Sigmoid colon (tissue), 7 donors: Measurements from ENCODE around the gene PARP3. TPM values are rescaled to one million over a fixed set of nuclear protein-coding genes. Genes with fewer than 3 reads are reported as not detected.

Source experiments
- DNase-seq: peaks from one replicate; pipeline ENCODE4 v3.0.0-alpha.2; 2019
- H3K27ac ChIP-seq, 4 donors: fragments of 200-600 bp; sonication (generic); one replicate each; pipeline ENCODE4 v1.5.1; 2016 to 2019; ENCODE audit warnings: mild to moderate bottlenecking in 1 of 4
- H3K27me3 ChIP-seq, 3 donors: fragments of 200-600 bp; sonication (generic); one replicate each; pipeline ENCODE4 v1.5.1; 2019; ENCODE audit warnings: mild to moderate bottlenecking in 1 of 3
- H3K36me3 ChIP-seq, 4 donors: fragments of 200-600 bp; sonication (generic); one replicate each; pipeline ENCODE4 v1.5.1; 2016 to 2019
- H3K4me1 ChIP-seq, 4 donors: fragments of 200-600 bp; sonication (generic); one replicate each; pipeline ENCODE4 v1.5.1; 2017 to 2019
- H3K4me3 ChIP-seq, 4 donors: fragments of 200-600 bp; sonication (generic); one replicate each; pipeline ENCODE4 v1.5.1; 2017 to 2019; ENCODE audit warnings: mild to moderate bottlenecking in 2 of 4, moderate library complexity in 1 of 4
- H3K9me3 ChIP-seq, 4 donors: fragments of 200-600 bp in 3 of 4; sonication (generic) in 3 of 4; one replicate each; pipeline versions ENCODE4 v1.5.1 to v1.6.1; 2013 to 2019
- EP300 ChIP-seq, 4 donors: sonication (generic); formaldehyde crosslinking; IDR thresholded peaks; one replicate each; pipeline ENCODE4 v1.6.1; 2017; ENCODE audit warnings: antibody characterized with exemption in 4 of 4
- POLR2A ChIP-seq, 2 donors: fragments of 450-650 bp; IDR thresholded peaks; one replicate each; pipeline ENCODE4 v1.6.1; 2016; ENCODE audit warnings: antibody characterized with exemption in 2 of 2, mild to moderate bottlenecking in 2 of 2, moderate library complexity in 2 of 2
- POLR2AphosphoS5 ChIP-seq, 4 donors: sonication (generic); formaldehyde crosslinking; IDR thresholded peaks; one replicate each; pipeline ENCODE4 v1.6.1; 2017; ENCODE audit warnings: antibody characterized with exemption in 4 of 4
- WGBS, 2 donors: extraction: QIAGEN DNeasy Blood & Tissue Kit; methylation state at CpG; one replicate each; pipeline ENCODE4 v1.1.7; 2013; 5-methylcytosine and 5-hydroxymethylcytosine counted together
- intact Hi-C: fragments of 100-400 bp; cut with DNase I; formaldehyde crosslinking; loops from one replicate; pipeline ENCODE4 v1.15.1; 2023
- polyA plus RNA-seq, 3 donors: library from polyadenylated mRNA; stranded (reverse); fragments of 200-250 nt; gene quantifications; one replicate each; pipeline ENCODE4 v1.2.3, GENCODE V29; 2013
- total RNA-seq, 4 donors: library from RNA; depleted of rRNA; stranded (reverse); fragments of >200 nt; gene quantifications; one replicate each; pipeline ENCODE4 v1.1.0, GENCODE V29; 2016
- TF ChIP-seq, protein P1 (sequence below), 4 experiments: fragments of 450-650 bp in 3 of 4; fragments of 200-600 bp in 1 of 4; IDR thresholded peaks; one replicate each; pipeline ENCODE4 v1.5.1; 2016 to 2019; ENCODE audit warnings: antibody characterized with exemption in 4 of 4, mild to moderate bottlenecking in 3 of 4, moderate library complexity in 2 of 4
- donor health status: healthy with polysubstance abuse.
- donor health status: Bipolar disorder and iron deficiency.
- donor health status: healthy.

PARP3 gene
- total and polyA plus RNA-seq, 7 donors = 9.0 to 35.8 (median 26.3) TPM

GRCh38 chr3:51963951-51964451 is 21.8 kb downstream of the PARP3 start:
- no peaks in the 10 kb centered on the region for H3K9me3 ChIP-seq
- 81 to 84% methylated on average over 12 of the region's 12 CpGs for WGBS, 2 donors
- H3K4me1 ChIP-seq = peaks cover 0 to 54% (median 42%) of the 10 kb centered on the region in 4 donors
- DNase-seq = no peak
- H3K4me3 ChIP-seq = no peak overlapping the region
- H3K27ac ChIP-seq = peak overlapping the region in 3 of 4 donors; percentile 12 to 37 (median 31)
- H3K27me3 ChIP-seq = no peaks in the 10 kb centered on the region
- peaks cover 0 to 19% (median 7%) of the 10 kb centered on the region in 4 donors for H3K36me3 ChIP-seq
- intact Hi-C loops = loop anchor here (10.0 kb wide), 1 partner anchor 569 kb away; the partner anchor contains the start of gene RBM15B
- TF ChIP-seq, protein P1, sequence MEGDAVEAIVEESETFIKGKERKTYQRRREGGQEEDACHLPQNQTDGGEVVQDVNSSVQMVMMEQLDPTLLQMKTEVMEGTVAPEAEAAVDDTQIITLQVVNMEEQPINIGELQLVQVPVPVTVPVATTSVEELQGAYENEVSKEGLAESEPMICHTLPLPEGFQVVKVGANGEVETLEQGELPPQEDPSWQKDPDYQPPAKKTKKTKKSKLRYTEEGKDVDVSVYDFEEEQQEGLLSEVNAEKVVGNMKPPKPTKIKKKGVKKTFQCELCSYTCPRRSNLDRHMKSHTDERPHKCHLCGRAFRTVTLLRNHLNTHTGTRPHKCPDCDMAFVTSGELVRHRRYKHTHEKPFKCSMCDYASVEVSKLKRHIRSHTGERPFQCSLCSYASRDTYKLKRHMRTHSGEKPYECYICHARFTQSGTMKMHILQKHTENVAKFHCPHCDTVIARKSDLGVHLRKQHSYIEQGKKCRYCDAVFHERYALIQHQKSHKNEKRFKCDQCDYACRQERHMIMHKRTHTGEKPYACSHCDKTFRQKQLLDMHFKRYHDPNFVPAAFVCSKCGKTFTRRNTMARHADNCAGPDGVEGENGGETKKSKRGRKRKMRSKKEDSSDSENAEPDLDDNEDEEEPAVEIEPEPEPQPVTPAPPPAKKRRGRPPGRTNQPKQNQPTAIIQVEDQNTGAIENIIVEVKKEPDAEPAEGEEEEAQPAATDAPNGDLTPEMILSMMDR (IDR thresholded peaks at IDR 0.05) = no peak
- TF ChIP-seq POLR2AphosphoS5 (IDR thresholded peaks at IDR 0.05) (no peak), EP300 (IDR thresholded peaks at IDR 0.05) (no peak), POLR2A (IDR thresholded peaks at IDR 0.05) (no peak)

DNA sequence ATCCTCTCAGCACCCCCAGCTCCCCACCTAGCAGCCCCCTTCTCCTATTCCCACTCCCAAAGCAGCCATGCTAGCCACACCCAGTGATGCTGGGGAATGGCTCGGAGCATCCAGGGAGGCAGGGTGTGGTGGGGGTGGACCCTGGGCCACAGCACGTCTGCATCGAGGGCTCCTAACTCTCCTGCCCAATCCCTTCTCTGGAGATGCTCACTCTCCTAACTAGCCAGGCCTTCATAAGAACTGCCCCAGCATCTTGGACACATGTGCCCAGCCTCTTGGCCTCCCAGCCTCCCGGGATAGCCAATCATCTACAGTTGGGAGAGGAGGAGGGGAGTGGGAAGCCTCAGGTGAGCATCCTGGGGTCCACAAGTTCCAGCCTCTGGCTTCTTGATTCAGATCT is 22.4 kb downstream of the PARP3 start:
- intact Hi-C loops = loop anchor here (10.0 kb wide), 1 partner anchor 570 kb away; the partner anchor contains the start of gene RBM15B
- Histone ChIP-seq H3K4me3 (no peak overlapping the region), H3K27me3 (no peaks in the 10 kb centered on the region), H3K9me3 (no peaks in the 10 kb centered on the region), H3K4me1 (peaks cover 0 to 56% (median 42%) of the 10 kb centered on the region in 4 donors), H3K27ac (peak overlapping the region in 1 of 4 donors; percentile 31), H3K36me3 (peaks cover 0 to 14% (median 7%) of the 10 kb centered on the region in 4 donors)
- DNase-seq = no peak
- TF ChIP-seq, protein P1 (IDR thresholded peaks at IDR 0.05) = no peak
- TF ChIP-seq POLR2A (IDR thresholded peaks at IDR 0.05) (no peak), POLR2AphosphoS5 (IDR thresholded peaks at IDR 0.05) (no peak), EP300 (IDR thresholded peaks at IDR 0.05) (no peak)
- WGBS, 2 donors = 73 to 74% methylated on average over 4 of the region's 4 CpGs

DNA sequence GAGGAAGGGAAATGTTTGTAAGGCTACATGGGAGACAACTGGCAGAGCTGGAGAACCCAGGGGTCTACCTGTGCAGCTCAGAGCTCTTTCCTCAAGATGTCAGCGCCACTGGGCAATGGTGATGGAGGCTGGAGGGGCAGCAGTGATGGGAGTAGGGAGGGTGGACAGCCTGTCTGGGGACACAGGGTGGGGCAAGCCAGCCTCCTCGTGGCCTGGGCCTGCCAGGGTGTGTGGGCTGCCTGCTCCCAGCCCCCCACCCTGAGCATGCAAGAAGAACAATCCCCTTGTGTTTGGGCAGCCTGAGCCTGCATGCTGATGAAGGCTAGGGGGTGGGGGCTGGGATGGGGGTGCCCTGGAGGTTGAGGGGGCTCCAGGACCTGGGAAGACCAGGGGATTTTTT is 23.9 kb downstream of the PARP3 start:
- 80 to 92% methylated on average over 2 of the region's 2 CpGs for WGBS, 2 donors
- intact Hi-C loops = loop anchor here (10.0 kb wide), 1 partner anchor 571 kb away; the partner anchor contains the start of gene RBM15B
- Histone ChIP-seq H3K27me3 (no peaks in the 10 kb centered on the region), H3K27ac (peak overlapping the region; percentile 92 to 99 (median 94)), H3K36me3 (peaks cover 0 to 2% (median 0%) of the 10 kb centered on the region in 4 donors), H3K4me3 (peak overlapping the region in 3 of 4 donors; percentile 74 to 95 (median 87)), H3K9me3 (no peaks in the 10 kb centered on the region), H3K4me1 (peaks cover 0 to 56% (median 42%) of the 10 kb centered on the region in 4 donors)
- TF ChIP-seq, protein P1 (IDR thresholded peaks at IDR 0.05) = no peak
- no peak for TF ChIP-seq POLR2AphosphoS5 (IDR thresholded peaks at IDR 0.05)
- TF ChIP-seq POLR2A (IDR thresholded peaks at IDR 0.05) = no peak
- TF ChIP-seq EP300 (IDR thresholded peaks at IDR 0.05) = no peak
- no peak for DNase-seq

DNA sequence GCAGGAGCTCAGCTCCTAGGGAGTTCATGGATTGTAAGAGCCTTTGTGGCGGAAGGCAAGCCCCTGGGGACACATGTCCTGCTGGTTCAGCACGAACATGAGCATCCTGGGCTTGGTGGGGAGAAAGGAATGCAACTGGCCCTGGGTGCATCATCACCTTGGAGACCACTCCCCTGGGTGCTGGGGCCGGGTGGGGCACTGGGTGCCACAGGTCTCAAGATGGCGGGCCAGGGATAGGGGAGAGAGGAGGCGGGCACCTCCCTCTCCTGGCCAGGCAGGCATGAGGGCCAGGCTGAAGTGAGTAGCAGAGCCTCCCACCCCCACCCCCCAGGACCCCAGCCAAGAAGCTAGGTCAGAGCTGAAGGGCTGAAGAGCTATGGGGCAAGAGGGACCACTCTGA is 24.3 kb downstream of the PARP3 start:
- DNase-seq = no peak
- Histone ChIP-seq H3K9me3 (no peaks in the 10 kb centered on the region), H3K4me3 (peak overlapping the region; percentile 46 to 95 (median 80)), H3K27ac (peak overlapping the region; percentile 92 to 99 (median 94)), H3K27me3 (no peaks in the 10 kb centered on the region), H3K4me1 (peaks cover 0 to 56% (median 42%) of the 10 kb centered on the region in 4 donors), H3K36me3 (no peaks in the 10 kb centered on the region)
- WGBS, 2 donors = 73 to 74% methylated on average over 5 of the region's 5 CpGs
- no peak for TF ChIP-seq EP300 (IDR thresholded peaks at IDR 0.05)
- no peak for TF ChIP-seq POLR2AphosphoS5 (IDR thresholded peaks at IDR 0.05)
- TF ChIP-seq POLR2A (IDR thresholded peaks at IDR 0.05) = no peak
- TF ChIP-seq, protein P1 (IDR thresholded peaks at IDR 0.05) = no peak
- intact Hi-C loops = loop anchor here (10.0 kb wide), 1 partner anchor 572 kb away; the partner anchor contains the start of gene RBM15B
